GM21786 (cell line): ENCODE data around the gene ZNF69.
A peak's percentile ranks its signal among the peaks of the same experiment; 100 is the strongest.
"Not testable (repeated sequence)": the region's sequence is repeated elsewhere in the genome, so short reads cannot be mapped to it uniquely, and the experiment has no call there.

Experiments
- ATAC-seq: cut with Tn5 transposase; IDR thresholded peaks from one replicate; pipeline ENCODE4 v1.9.1; 2021; ENCODE audit not compliant: unreplicated experiment

ZNF69 gene

DNA sequence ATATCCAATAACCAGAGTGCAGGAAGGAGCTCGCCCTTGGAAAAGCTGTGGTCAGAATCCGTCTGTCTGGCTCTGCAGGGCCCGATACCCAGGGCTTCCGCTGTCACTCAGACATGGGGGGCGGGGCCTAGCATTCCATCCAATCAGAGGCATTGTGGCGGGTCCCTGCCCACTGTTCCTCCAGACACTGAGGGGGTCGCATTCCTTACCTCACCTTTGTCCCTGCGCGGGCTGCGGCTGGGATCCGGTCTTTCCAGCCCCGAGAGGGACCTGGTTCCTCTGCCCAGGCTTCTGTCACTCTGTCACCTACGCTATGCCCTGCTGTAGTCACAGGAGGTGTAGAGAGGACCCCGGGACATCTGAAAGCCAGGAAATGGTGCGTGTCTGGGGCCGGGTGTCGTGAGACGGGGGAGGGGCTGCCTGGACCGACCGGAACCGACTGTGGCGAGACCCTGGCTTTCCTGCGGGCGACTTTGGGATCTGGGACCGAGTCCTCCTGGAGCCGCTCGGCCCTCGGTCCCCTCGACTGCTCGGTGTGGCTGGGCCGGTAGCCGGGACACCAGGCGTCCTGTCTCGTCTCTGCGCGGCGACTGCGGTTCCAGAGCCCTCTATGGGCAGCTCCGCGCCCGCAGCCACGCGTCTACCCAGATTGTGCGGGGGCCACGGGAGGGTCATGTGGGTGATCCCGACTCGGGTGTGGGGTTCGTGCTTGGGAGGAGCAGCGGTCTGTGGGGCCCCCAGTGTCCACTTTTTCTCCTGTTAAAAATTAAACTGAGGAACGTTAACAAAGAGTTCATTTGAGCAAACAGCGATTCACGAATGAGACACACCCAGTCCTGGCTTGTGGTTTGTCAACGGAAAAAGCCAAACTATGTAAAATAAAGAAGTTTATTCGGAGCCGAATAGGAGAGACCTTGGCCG is at the start of gene ZNF69:
Gene ZNF69 (plus strand): TSS at position 172 of the 921 bp plus-strand sequence. CDS start 142 bp downstream, at position 314.
- ATAC-seq = peak; percentile 50

DNA sequence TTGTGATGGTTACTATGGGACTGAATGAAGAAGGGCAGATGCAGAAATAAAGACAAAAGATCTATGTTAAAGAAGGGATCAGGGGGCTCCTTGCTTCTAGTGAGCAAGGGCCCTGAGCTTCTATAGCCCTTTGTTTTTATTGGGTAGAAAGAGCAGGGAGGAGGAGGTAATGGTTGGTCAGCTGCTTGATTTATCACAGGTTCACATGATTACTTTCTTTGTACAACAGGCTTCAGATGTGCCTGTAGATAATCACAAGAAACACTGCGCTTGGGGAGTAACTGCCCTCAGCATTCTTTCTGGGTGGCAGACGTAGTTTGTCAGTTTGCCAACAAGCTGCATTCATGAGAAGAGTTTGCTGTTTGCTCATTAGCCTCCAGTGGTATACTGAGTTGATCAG is 43.9 kb upstream of the ZNF69 start:
- no peak for ATAC-seq

DNA sequence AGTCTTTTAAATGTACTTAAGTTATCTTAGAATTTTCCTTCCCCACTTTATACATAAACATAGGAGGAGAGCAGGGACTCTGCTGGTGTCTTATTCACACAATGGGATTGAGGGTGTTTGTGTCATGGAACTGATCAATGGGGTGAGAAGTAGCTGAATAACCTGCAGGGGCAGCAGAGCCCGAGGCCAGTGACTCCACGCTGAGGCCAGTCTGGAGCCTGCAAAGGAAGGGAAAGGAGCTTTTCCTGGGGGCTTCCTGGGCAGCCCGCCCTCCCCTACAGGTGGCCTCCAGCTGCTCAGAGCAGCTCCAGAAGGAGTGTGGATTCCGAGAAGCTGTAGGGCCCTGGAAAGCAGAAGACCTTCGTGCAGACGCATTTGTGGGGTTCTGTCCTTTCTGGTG is 40.0 kb upstream of the ZNF69 start:
- ATAC-seq = not testable (repeated sequence)

DNA sequence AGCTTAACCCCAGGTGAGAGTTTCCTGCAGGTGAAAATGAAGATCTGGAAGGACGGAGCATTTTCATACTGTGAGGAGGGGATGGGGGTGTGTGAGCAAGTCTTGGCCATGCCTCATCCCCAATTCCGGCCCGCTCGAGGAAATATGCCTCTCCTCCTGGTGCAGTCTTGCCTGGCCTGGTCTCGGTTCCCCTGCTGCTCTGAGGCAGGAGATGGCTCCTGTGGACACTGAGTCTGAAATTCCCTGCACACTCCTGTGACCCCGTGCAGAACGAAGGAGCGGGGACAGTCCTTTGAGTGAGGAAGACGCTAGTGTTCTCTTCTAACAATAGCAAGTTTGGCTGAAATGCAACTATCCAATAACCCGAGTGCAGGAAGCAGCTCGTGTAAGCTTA is 39.4 kb upstream of the ZNF69 start:
- no peak for ATAC-seq

DNA sequence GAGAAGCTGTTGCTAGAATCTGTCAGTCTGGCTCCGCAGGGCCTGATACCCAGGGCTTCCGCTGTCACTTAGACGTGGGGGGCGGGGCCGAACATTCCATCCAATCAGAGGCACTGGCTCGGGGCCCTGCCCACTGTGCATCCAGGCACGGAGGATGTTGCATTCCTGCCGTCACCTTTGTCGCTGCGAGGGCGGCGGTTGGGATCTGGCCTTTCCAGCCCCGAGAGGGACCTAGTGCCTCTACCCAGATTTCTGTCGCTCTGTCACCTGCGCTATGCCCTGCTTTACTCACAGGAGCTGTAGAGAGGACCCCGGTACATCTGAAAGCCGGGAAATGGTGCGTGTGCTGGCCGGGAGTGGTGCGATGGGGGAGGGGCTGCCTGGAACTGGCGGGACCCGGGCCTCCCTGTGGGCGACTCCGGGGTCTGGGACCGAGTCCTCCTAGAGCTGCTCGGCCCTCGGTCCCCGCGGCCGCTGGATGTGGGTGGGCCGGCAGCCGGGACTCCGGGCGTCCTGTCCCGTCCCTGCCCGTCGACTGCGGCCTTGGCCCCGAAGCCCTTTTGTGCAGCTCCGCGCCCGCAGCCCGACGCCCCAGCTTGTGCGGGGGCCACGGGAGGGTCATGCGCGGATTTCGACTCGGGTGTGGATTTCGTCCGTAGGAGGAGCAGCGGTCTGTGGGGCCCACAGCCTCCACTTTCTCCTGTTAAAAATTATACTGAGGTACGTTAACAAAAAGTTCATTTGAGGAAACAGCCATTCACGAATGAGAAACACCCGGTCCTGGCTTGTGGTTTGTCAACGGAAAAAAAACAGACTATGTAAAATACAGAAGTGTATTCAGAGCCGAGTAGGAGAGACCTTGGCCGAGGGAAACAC is 38.8 kb upstream of the ZNF69 start, which contains the start of gene ZNF439:
Gene ZNF439 (plus strand): TSS at position 133 of the 876 bp plus-strand sequence. CDS start 142 bp downstream, at position 275.
- peak; percentile 82 for ATAC-seq

DNA sequence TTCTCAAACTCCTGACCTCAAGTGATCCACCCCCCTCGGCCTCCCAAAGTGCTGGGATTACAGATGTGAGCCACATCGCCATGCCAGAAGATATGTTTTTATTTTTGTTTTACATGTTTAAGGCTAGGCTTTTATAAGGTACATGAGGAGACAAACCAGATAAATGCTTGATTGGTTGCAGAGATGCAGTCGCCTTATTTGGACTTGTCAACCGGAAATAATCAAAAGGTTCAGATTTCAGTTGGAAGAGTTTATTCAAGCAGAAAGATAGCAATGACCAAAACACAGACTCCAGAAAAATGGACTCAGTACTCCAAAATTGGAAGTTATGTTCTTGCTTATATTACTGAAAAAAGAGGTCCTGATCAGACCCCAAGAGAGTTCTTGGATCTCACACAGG is 37.3 kb upstream of the ZNF69 start:
- not testable (repeated sequence) for ATAC-seq

DNA sequence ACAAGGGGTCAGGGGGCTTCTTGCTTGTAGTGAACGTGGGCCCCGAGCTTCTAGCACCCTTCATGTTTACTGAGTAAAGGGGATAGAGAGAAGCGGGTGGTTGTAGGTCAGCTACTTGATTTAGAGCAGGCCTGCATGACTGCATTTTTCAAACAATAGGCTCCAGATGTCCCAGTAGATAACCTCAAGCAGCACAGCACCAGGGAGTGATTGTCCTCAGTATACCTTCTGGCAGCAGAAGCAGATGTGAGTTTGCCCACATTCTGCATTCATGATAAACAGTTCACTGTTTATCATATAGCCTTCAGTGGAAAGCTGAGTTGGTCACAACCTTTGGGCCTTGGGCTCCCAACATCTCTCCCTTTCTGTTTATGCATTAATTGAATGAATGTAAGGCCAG is 34.2 kb upstream of the ZNF69 start:
- no peak for ATAC-seq

DNA sequence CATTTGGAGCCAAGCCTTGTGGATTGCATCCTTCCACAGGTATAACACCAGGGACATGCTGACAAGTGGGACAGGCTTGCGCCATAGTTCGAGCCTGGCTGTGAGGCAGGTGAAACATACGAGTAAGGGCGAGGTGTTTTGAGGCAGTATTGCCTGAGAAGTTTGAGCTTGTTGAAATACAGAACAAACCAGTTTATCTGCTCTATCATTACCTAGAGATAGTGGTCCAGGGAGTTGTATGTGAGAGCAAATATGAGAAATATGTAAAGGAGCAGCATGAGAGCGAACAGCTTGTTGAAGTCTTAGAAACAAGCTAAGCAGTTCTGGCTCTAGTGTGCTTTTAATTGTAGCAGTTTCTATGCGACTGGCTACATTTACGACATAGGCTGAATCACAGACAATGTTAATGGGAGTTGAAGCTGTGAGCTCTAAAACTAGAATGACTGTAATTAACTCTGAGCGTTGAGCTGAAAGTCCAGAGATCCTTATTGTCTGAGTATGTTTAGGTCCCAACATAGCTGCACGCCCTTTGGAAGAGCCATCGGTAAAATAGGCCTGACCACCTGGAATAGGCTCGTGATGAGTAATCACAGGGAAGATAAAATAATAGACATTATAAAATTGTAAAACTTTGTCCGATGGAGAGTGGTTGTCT is 30.9 kb upstream of the ZNF69 start:
- no peak for ATAC-seq

DNA sequence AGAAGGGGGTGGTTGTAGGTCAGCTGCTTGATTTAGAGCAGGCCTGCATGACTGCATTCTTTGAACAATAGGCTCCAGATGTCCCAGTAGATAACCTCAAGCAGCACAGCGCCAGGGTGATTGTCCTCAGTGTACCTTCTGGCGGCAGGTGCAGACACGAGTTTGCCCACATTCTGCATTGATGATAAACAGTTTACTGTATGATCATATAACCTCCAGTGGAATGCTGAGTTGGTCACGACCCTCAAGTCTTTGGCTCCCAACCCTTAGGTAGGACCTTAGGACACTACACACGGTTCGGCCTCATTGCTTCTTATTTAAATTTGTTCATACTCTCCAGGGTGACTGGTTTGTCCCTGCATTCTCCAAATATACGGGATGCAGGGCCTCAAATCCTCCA is 26.9 kb upstream of the ZNF69 start:
- ATAC-seq = no peak

DNA sequence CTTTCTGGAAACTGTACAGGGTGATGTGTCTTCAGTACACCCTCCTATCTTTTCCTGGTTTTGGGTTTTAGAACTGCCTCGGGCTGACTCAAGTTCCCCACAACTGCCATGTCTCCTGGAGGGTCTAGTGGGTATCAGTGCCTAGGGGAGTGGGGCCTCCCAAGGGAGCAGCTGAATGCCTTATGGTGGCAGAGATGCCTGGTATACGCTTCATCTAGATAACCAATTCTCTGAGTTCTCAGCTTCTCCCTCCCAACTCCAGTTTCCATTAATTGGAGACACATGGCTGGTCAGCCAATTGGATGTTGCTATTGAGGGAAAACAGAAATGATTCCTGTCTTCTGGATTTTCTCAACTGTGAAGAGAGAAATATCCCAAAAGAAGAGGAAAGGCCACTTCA is 26.3 kb upstream of the ZNF69 start:
- no peak for ATAC-seq

DNA sequence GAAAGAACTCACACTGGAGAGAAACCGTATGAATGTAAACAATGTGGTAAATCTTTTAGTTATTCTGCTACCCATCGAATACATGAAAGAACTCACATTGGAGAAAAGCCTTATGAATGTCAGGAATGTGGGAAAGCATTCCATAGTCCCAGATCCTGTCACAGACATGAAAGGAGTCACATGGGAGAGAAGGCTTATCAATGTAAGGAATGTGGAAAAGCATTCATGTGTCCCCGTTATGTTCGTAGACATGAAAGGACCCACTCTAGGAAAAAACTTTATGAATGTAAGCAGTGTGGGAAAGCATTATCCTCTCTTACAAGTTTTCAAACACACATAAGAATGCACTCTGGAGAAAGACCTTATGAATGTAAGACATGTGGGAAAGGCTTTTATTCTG is 19.8 kb upstream of the ZNF69 start:
- ATAC-seq = not testable (repeated sequence)

DNA sequence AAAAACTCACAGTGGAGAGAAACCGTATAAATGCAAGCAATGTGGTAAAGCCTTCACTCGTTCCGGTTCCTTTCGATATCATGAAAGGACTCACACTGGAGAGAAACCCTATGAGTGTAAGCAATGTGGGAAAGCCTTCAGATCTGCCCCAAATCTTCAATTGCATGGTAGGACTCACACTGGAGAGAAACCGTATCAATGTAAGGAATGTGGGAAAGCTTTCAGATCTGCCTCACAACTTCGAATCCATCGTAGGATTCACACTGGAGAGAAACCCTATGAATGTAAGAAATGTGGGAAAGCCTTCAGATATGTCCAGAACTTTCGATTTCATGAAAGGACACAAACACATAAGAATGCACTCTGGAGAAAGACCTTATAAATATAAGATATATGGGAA is 19.4 kb upstream of the ZNF69 start:
- ATAC-seq = no peak

DNA sequence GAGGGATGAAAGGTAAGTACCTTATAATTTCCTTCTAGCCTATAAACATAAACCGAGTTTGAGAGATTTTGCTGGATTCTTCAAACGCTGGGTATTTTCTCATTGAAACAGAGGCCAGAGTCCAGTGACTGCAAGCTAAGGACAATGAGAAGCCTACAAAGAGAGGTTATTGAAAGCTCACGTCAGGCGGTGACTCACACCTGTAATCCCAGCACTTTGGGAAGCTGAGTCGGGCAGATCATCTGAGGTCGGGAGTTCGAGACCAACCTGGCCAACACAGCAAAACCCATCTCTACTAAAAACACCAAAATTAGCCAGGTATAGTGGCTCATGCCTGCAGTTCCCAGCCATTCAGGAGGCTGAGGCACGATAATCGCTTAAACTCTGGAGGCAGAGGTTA is 15.0 kb upstream of the ZNF69 start:
- no peak for ATAC-seq

DNA sequence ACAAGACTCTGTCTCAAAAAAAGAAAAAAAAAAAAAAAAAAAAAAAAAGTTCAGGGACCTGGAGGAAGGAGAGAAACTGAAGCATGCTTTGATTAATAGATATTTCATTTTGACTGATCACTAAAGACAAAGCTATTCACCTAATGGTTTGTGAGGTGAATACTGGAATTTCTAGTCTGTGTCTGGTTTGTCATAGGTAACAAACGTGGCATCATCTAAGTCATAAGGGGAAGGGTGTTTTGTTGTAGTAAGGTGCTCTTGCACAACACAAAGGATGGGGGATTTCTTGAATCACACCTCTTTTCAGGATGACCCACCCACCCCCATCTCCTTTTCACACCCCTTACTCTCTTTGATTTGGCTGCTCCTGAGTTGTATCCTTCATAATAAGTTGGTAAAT is 13.8 kb upstream of the ZNF69 start:
- ATAC-seq = no peak

DNA sequence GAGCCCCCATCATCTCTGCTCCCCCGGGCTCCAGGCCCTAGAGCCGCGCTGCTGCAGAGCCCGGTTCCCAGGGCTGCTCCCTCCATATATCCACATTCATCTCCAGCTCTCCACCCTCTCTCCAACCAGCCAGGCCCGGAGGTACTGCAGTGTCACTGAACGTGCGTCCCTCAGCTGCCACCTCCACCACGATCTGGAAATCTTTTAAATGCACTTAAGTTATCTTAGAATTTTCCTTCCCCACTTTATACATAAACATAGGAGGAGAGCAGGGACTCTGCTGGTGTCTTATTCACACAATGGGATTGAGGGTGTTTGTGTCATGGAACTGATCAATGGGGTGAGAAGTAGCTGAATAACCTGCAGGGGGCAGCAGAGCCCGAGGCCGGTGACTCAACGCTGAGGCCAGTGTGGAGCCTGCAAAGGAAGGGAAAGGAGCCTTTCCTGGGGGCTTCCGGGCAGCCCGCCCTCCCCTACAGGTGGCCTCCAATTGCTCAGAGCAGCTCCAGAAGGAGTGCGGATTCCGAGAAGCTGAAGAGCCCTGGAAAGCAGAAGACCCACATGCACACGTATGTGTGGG is 7.8 kb upstream of the ZNF69 start:
- ATAC-seq = not testable (repeated sequence)

DNA sequence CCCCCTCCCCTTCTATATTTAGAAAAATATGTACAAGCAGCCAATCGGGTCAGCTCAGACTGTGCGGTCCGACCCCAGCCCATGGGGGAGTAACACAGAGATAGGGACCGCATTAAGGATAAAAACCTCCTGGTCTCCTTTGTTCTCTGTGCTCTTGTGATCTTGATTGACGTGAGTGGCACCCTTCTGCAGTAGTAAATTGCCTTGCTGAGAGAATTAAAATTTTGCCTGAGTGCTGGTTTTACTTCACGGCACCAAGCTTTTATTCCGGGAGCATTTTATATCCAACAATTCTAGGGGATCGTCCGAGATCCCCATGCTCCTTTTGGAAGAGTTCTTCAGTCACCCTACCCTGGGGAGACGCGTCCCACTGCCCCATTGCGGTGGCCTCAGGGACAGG is 7.0 kb upstream of the ZNF69 start:
- no peak for ATAC-seq

DNA sequence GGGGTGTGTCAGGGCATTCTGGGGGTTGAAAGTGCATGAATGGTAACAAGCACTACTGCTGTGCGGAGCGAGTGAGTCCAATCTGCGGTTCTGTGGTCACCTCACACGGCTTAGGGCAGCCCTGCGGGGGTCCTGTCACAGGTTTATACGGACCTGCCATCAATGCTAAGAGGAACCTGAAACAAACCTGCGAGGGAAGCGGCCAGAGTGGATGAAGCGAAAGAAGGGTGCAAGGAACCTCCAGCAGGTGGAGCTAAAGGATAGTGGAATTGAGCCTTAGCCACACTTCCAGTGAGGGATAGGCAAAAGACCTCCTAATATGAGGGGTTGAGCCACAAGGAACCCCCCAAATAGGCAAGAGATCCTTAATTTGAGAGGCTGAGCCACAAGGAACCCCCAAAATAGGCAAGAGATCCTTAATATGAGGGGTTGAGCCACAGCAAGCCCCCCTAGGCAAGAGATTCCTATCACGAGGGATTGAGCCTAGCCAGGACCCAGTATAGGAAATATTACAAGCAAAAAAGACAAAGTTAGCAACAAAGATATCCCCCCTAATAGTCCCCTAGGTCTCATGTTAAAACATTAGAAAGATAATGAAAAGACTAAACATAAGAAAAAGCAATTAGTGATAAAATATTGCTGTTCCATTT is 6.3 kb upstream of the ZNF69 start:
- ATAC-seq = no peak

DNA sequence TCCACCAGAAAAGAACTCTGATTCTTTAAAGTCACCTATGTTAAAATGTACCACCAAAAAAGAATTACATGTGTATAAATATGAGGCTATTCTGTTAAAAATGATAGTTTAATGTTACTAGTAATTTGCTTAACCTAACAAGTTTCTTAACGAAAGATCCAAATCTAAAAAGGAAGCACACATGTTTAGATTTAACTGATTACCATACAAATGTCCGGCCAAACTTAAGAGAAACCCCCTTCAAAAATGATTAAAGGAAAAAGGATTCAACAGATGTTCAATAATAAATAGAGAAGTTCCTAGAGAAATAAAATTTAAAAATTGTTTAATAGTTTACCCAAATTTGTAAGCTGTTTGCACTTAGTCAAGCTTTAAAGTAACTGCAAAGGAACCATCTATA is 5.0 kb upstream of the ZNF69 start:
- ATAC-seq = no peak

DNA sequence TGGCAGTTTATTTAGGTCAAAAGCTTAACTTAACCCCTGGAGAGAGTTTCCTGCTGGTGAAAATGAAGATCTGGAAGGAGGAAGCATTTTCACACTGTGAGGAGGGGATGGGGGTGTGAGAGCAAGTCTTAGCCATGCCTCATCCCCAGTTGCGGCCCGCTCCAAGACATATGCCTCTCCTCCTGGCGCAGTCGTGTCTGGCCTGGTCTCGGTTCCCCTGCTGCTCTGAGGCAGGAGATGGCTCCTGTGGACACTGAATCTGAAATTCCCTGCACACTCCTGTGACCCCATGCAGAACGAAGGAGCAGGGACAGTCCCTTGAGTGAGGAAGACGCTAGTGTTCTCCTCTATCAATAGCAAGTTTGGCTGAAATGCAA is 360 bp upstream of the ZNF69 start:
- no peak for ATAC-seq

DNA sequence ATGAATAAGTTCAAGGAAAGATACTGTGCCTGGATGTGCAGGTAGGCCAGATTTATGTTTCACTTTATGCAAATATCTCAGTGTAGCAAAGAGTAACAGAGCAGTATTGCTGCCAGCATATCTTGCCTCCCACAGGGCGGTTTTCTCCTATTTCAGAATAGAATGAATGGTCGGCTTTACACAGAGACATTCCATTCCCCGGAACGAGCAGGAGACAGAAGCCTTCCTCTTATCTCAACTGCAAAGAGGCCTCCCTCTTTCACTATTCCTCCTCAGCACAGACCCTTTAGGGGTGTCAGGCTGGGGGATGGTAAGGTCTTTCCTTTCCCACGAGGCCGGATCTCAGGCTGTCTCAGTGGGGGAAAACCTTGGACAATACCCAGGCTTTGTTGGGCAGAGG is 2.3 kb downstream of the ZNF69 start:
- not testable (repeated sequence) for ATAC-seq
